MM.1S (cell line): Measurements from ENCODE around the gene POU2F2.

ENCODE experiments used
- EZH2 ChIP-seq: fragments of 300-600 bp; sonication (generic); optimal IDR thresholded peaks from 2 replicates; pipeline ENCODE3; 2017; ENCODE audit warnings: low read depth, mild to moderate bottlenecking, antibody characterized with exemption, low read length, mixed read lengths
- EZH2phosphoT487 ChIP-seq: fragments of 300-600 bp; sonication (generic); IDR thresholded peaks from 2 replicates; pipeline ENCODE4 v1.6.1; 2018; ENCODE audit warnings: antibody characterized with exemption, low read length
- TF ChIP-seq, protein P1 (sequence below): fragments of 300-600 bp; sonication (generic); IDR thresholded peaks from 2 replicates; pipeline ENCODE4 v1.5.1; 2016; ENCODE audit warnings: antibody characterized with exemption, low read length, mixed read lengths

GRCh38 chr19:42166316-42166715 is 34.1 kb upstream of the POU2F2 start:
- TF ChIP-seq, protein P1, sequence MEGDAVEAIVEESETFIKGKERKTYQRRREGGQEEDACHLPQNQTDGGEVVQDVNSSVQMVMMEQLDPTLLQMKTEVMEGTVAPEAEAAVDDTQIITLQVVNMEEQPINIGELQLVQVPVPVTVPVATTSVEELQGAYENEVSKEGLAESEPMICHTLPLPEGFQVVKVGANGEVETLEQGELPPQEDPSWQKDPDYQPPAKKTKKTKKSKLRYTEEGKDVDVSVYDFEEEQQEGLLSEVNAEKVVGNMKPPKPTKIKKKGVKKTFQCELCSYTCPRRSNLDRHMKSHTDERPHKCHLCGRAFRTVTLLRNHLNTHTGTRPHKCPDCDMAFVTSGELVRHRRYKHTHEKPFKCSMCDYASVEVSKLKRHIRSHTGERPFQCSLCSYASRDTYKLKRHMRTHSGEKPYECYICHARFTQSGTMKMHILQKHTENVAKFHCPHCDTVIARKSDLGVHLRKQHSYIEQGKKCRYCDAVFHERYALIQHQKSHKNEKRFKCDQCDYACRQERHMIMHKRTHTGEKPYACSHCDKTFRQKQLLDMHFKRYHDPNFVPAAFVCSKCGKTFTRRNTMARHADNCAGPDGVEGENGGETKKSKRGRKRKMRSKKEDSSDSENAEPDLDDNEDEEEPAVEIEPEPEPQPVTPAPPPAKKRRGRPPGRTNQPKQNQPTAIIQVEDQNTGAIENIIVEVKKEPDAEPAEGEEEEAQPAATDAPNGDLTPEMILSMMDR = no peak
- TF ChIP-seq EZH2phosphoT487 = no peak
- no peak for TF ChIP-seq EZH2
